DMS 273 treated with DMSO at 0.1 percent for 48 hours (cell line): ENCODE measurements around the gene KIF1A.
"Not testable (repeated sequence)": the region's sequence is repeated elsewhere in the genome, so short reads cannot be mapped to it uniquely, and the experiment has no call there.

Experiments
- DNase-seq: peaks from one replicate; lab custom pipeline; 2025; lab: John Stamatoyannopoulos, UW

The KIF1A gene

GRCh38 chr2:240848900-240849680 lies 29.1 kb upstream of the KIF1A start:
- DNase-seq: no peak

DNA sequence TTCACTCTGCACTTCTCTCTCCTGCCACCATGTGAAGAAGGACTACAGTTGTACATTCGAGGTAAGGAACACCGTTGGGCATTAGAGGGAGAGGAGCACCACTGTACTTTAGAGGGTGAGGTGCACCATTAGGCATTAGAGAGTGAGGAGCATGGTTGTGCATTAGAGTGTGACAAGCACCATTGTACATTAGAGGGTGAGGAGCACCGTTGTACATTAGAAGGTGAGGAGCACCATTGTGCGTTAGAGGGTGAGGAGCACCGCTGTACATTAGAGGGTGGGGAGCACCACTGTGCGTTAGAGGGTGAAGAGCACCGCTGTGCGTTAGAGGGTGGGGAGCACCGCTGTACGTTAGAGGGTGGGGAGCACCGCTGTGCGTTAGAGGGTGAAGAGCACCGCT lies 27.8 kb upstream of the KIF1A start:
- no peak for DNase-seq

- DNase-seq: no peak
Observed at GRCh38 chr2:240846873-240847595, 27.0 kb upstream of the KIF1A start.

- not testable (repeated sequence) for DNase-seq
Observed at GRCh38 chr2:240846309-240846708, 26.3 kb upstream of the KIF1A start.

DNA sequence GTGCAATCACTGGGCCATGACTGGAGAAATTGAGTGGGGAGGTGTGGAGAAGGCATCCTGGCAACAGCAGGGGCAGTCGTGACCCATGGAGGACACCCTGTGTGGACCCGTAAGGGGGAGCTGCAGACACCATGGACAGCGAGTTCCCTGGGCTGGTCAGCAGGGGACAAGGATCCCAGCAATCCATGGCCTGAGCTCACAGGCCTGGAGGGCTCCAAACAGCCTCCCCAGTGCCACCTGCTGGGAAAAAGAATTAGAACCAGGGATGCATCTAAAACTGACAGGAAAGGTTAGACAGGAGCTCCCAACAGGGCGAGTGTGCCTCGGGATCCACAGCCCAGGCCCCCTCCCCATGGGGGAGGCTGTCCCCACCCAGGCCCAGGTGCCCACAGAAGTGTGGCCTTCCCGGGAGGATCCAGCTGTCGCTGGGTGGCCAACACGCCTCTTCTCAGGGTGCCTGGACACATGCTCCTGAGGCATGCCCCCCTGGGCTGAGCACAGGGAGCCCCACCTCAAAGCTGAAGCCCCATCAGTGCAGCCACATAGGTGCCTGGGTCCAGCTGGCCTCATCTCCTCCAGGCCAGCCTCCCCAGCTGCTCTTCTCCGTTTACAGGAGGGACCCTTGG lies 20.5 kb upstream of the KIF1A start:
- DNase-seq: no peak

GRCh38 chr2:240839152-240840143 lies 19.4 kb upstream of the KIF1A start:
- no peak for DNase-seq

DNA sequence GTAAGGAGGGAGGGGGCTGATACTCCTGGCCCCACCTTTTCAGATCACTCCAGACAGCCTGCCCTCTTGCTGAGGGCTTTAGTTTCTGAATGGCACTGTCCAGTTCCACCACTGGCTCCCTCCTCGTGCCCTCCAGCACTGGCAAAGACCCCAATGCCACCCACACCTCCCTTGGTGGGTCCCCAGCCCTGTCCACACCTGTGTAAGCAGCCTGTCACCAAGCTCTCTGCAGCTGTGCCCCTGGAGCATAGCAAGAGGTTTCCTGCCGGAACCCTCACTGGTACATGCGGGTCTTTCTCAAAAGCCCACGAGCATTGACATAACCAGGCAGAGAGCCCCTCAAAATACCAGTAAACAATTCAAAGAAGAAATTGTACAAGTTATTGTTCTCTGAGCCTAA lies 17.6 kb upstream of the KIF1A start:
- DNase-seq: no peak

GRCh38 chr2:240836781-240837467 lies 16.9 kb upstream of the KIF1A start:
- DNase-seq: no peak

- DNase-seq: no peak
Observed at GRCh38 chr2:240835528-240835927, 15.5 kb upstream of the KIF1A start.

GRCh38 chr2:240834377-240834975 lies 14.5 kb upstream of the KIF1A start:
- no peak for DNase-seq

DNA sequence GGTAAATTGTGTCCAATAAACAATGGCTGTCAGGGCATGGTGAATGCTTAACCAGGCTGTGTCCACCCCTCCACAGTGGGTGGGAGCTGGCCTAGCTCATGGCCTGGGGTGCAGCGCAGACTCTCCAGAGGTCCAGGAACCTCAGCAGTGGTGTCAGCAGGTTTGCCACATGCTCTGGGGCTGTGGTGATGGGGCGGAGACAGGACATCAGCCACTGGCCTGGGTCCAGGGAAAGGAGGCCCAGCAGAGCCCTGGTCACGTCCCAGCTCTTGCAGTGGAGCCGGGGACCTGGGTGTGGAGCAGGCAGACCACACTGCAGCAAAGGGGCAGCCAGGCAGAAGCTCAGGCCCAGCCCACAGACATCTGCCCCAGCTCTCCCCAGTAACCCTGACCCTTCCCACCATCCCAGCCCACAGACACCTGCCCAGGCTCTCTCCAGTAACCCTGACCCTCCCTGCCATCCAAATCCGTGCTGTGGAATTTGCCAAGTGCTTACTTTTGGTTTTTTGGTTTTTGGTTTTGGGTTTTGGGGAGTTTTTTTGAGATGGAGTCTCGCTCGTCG lies 13.8 kb upstream of the KIF1A start:
- DNase-seq: no peak

GRCh38 chr2:240832921-240833494 lies 13.0 kb upstream of the KIF1A start:
- no peak for DNase-seq

DNA sequence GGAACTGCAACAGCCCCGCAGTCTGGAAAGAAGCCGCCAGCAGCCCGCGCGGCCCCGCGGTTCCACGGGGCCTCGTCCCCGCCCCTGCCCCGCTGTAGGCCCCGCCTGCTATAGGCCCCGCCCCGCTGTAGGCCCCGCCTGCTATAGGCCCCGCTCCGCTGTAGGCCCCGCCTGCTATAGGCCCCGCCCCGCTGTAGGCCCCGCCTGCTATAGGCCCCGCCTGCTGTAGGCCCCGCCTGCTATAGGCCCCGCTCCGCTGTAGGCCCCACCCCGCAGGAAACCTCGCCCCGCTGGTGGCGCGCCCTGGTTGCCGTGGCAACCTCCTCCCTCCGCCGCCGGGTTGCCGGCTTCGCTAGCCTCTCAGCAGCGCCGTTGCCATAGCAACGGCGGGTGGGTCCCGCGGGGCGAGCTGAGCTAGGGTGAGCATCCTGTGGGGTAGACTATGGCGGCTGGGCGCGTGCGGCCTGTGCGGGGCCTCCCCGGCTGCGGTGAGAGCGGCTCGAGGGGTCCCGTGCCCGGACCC lies 12.2 kb upstream of the KIF1A start:
- DNase-seq: peak; percentile 75

GRCh38 chr2:240831594-240832204 lies 11.7 kb upstream of the KIF1A start:
- no peak for DNase-seq

DNA sequence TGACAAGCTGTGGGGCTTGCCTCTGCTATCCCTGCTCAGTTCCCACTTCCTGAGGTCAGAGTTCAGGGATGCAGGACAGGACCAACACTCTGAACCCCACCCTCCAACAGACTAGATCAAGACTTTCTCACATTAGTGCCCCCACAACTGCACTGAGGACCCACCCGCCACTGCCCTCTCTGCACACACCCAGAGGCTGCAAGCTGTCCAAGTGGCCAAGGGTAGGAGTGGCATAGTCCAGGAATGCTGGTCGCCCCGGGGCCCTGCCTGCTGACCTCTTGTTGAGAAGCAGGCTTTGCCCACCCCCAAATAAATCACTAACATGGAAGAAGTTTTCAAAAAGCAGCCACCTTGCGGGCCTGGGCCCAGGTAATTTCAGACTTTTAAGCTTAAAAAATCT lies 5.5 kb upstream of the KIF1A start:
- DNase-seq: no peak

GRCh38 chr2:240823449-240824336 lies 3.7 kb upstream of the KIF1A start:
- no peak for DNase-seq

GRCh38 chr2:240822280-240822847 lies 2.3 kb upstream of the KIF1A start:
- no peak for DNase-seq

- no peak for DNase-seq
Observed at GRCh38 chr2:240821429-240821778, 1.4 kb upstream of the KIF1A start.
